HG03521 (cell line): ENCODE data around the gene KLHDC8B.
"Not testable (repeated sequence)": the region's sequence is repeated elsewhere in the genome, so short reads cannot be mapped to it uniquely, and the experiment has no call there.

Experiments used
- ATAC-seq: cut with Tn5 transposase; IDR thresholded peaks from one replicate; pipeline ENCODE4 v1.9.1; 2021; ENCODE audit warnings: mild to moderate bottlenecking, moderate library complexity; ENCODE audit not compliant: unreplicated experiment

KLHDC8B gene

DNA sequence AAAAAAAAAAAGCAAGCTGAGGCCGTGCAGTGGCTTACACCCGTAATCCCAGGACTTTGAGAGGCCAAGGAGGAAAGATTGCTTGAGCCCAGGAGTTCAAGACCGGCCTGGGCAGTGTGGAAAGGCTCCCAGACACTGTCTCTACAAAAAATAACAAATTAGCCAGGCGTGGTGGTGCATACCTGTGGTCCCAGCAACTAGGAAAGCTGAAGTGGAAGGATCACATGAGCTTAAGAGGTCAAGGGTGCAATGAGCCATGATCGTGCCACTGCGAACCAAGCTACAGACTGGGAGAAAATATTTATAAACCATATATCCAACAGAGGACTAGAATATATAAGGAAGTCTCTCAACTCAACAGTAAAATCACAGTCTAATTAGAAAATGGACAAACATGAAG lies 10.0 kb downstream of the KLHDC8B start:
- ATAC-seq, result no peak

DNA sequence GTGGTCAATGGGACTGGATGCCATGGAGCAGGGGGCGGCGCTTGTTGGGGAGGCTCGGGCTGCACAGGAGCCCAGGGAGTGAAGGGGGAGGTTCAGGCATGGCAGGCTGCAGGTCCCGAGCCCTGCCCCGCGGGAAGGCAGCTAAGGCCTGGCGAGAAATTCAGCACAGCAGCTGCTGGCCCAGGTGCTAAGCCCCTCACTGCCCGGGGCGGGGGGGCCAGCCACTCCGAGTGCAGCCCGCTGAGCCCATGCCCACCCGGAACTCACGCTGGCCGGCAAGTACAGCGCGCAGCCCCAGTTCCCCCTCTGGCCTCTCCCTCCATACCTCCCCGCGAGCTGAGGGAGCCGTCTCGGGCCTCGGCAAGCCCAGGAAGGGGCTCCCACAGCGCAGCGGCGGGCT lies 11.3 kb downstream of the KLHDC8B start:
- no peak for ATAC-seq

DNA sequence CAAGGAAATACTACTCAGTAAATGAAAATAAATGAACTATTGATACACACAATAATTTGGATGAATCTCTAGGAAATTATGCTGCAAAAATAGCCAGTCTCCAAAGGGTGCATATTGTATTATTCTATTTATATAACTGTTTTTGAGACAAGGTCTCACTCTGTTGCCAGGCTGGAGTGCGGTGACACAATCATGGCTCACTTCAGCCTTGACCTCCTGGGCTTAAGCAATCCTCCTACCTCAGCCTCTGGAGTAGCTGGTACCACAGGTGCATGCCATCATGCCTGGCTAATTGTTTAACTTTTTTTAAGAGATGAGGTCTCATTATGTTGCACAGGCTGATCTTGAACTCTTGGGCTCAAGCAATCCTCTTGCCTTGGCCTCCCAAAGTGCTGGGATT lies 12.5 kb downstream of the KLHDC8B start:
- no peak for ATAC-seq

DNA sequence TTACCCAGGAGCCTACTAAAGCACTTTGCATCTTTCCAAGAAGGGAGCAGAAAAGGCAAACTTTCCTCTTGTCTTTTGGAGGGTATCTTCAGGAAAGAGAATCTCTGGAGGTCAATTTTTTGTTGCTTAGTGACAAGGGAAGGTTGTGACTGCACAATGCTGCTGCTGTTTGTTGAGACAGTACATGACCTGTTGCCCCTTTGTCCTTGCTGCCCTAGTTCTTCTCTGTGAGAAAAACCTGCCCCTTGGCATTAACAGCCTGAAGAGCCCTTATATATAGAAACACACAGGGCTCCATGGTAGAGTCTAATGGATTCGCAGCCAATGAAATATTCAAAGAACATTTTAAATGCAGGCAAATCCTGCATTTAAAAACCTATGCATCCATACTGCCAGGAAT lies 20.3 kb downstream of the KLHDC8B start:
- ATAC-seq, result no peak

DNA sequence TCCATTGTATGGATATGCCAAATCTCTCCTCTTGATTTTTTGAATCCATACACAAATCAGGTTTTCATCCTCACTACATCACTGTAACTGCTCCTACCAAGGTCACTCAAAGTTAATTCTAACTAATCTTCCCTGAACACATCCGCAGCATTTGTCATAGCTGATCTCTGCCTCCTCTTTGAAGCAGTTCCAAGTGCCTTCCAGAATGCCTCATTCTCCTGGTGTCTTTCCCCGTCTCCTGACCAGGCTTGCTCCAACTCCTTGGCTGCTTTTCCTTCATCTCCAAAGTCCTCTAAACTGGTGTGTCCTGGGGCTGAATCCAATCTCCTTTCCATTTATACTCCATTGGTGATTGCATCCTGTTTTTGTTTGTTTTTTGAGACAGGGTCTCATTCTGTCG lies 26.8 kb downstream of the KLHDC8B start:
- no peak for ATAC-seq

GRCh38 chr3:49198611-49199230 lies 27.3 kb downstream of the KLHDC8B start:
- no peak for ATAC-seq

DNA sequence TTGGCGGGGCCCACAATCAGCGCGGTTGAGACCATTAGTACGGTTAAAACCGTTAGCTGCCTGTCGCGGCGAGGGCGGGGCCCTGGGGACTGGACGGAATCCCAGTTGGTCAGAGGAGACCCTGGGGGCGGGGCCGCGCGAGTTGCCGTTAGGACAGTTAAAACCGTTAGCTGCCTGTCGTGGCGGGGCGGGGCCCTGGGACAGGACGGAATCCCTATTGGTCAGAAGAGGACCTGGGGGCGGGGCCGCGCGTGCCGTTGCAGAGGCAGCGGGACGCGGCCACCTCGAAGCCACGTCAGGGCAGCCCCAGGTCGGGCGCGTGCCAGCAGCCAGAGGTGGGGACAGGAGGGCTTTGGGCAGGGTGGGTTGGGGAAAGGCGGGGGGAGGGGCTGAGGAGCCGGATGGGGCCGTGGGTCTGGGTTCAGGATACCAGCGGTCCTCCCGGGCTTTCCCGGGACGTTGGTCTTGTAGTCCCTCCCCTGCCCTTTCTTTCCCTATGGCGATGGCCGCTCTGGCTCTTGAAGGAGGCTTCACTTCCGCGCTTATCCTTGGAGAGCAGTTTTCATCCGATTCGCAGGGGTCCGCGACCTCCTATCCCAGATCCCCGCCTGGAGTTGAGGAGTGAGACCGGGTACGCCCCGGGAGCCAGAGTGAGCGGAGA lies 28.0 kb downstream of the KLHDC8B start:
- ATAC-seq, result no peak

DNA sequence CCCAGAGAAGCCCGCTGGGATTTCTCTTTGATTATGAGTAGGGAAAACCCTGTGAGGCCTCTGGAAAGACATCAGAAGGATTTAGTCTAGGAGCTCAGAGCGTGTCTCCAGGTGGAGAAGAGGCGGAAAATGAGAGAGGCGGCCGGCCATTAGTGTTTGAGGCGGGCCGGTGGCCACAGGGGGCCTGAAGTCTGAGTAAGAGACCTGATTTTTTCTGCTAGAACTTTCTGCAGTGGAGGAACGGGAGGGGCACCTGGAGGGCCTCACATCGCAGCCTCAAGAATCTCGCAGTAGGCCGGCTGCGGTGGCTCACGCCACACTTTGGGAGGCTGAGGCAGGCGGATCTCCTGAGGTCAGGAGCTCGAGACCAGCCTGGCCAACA lies 28.5 kb downstream of the KLHDC8B start:
- ATAC-seq, result no peak

DNA sequence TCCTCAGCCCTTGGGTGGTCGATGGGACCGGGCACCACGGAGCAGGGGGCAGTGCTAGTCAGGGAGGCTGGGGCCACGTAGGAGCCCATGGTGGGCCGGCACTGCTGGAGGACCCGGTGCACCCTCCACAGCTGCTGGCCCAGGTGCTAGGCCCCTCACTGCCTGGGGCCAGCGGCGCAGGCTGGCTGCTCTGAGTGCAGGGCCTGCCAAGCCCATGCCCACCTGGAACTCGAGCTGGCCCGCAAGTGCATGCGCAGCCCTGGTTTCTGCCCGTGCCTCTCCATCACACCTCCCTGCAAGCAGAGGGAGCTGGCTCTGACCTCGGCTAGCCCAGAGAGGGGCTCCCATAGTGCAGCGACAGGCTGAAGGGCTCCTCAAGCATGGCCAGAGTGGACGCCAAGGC lies 42.1 kb downstream of the KLHDC8B start:
- ATAC-seq, result no peak

- ATAC-seq, result no peak
Measured at GRCh38 chr3:49213998-49214397, 42.6 kb downstream of the KLHDC8B start.

DNA sequence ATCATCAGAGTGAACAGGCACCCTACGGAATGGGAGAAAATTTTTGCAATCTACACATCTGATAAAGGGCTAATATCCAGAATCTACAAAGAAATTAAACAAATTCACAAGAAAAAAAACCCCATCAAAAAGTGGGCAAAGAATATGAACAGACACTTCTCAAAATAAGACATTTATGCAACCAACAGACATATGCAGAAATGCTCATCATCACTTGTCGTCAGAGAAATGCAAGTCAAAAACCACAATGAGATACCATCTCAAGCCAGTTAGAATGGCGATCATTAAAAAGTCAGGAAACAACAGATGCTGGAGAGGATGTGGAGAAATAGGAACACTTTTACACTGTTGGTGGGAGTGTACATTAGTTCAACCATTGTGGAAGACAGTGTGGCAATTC lies 45.3 kb downstream of the KLHDC8B start:
- not testable (repeated sequence) for ATAC-seq

- ATAC-seq, result not testable (repeated sequence)
Measured at GRCh38 chr3:49217108-49217507, 45.7 kb downstream of the KLHDC8B start.

- no peak for ATAC-seq
Measured at GRCh38 chr3:49217688-49218470, 46.5 kb downstream of the KLHDC8B start.

DNA sequence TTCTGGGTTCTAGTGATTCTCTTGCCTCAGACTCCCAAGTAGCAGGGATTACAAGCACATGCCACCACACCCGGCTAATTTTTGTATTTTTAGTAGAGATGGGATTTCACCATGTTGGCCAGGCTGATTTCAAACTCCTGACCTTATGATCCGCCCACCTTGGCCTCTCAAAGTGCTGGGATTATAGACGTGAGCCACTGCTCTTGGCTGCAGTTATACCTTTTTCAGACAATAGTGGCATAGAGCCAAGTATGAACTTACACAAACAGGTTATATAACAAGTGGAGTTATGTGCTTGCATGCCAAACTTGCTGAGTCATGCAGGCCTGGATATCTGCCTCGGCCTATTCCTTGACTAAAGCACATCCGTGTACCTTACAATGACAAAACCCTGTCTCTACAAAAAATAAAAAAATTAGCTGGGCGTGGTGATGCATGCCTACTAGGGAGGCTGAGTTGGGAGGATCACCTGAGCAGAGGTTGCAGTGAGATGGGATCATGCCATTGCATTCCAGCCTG lies 47.1 kb downstream of the KLHDC8B start:
- ATAC-seq, result not testable (repeated sequence)

GRCh38 chr3:49219132-49219531 lies 47.7 kb downstream of the KLHDC8B start:
- ATAC-seq, result no peak

- ATAC-seq, result not testable (repeated sequence)
Measured at GRCh38 chr3:49220985-49221563, 49.7 kb downstream of the KLHDC8B start.

DNA sequence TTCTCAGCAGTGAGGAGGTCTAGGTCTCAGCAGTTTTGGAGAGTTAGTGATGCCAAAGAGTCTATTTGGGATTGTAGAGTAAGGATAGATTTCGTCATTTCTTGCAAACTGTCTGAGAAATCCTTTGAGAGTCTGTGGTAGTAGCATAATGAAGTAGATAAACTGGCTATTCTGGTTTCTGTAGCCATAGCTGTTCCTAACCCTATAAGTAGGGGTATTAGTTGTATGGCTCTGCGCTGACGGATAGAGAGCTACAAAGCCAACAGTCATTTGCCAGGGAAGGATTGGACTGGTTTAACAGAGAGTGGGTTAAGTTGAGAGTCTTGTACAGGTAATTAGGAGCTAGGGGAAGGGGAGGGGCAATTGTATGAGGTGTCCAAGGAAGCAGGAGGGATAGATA lies 50.6 kb downstream of the KLHDC8B start:
- no peak for ATAC-seq
